Measurements from ENCODE around the gene SCN8A.

DNA sequence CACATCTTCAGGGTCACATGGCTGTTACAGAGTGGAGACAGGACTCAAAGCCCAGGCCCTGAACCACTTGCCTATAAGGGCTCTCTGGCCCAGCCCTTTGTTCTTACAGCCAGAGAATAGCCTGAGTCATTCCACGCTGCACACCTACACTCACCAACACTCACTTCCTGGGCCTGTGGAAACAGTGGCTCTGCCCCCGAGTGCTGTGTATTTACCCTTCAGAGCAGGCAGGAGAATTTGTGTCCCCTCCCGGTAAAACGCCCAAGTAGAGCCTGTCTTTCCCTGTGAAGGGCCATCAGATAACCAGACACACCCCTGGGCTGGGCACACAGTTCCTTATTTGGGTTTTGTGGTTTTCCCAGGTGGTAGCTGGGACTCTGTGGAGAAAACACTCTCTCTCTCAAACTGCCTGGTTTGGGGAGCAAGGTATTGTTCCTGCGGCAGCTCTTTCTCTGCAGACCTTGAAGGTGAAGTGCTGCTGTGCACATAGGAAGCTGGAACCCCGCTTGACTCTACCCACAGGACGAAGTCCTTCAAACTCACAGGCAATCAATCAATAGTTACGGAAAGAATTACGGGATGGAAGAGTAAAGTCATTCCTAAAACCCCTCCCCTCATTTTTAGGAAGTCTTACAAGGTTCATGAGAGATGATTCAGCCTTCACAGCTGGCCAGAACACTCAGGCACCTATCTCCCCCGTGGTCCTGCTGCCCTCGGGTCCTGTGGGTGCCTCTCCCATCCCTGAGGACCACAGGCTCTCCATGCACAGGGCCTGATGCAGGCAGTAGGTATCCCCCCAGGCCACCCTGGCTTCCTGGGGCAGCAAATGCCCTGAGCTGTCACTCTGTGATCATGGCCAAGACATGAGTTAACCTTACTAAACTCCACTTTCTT lies 237.1 kb downstream of the SCN8A start:
- TF ChIP-seq, protein P1, sequence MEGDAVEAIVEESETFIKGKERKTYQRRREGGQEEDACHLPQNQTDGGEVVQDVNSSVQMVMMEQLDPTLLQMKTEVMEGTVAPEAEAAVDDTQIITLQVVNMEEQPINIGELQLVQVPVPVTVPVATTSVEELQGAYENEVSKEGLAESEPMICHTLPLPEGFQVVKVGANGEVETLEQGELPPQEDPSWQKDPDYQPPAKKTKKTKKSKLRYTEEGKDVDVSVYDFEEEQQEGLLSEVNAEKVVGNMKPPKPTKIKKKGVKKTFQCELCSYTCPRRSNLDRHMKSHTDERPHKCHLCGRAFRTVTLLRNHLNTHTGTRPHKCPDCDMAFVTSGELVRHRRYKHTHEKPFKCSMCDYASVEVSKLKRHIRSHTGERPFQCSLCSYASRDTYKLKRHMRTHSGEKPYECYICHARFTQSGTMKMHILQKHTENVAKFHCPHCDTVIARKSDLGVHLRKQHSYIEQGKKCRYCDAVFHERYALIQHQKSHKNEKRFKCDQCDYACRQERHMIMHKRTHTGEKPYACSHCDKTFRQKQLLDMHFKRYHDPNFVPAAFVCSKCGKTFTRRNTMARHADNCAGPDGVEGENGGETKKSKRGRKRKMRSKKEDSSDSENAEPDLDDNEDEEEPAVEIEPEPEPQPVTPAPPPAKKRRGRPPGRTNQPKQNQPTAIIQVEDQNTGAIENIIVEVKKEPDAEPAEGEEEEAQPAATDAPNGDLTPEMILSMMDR (conservative IDR thresholded peaks at IDR 0.05; ENCODE audit: low read depth, low read length) = no peak
- no peak for TF ChIP-seq EZH2 (IDR thresholded peaks at IDR 0.05; ENCODE audit: borderline replicate concordance, low read depth, low read length, poor library complexity, severe bottlenecking)

Data from A673 (cell line).